Prostate gland (tissue), 2 donors: ENCODE results near the gene PRPSAP2. TPM values are rescaled to one million over a fixed set of nuclear protein-coding genes. Genes with fewer than 3 reads are reported as not detected.
A peak's percentile ranks its signal among the peaks of the same experiment; 100 is the strongest.

Experiments
- DNase-seq: peaks from one replicate; pipeline ENCODE4 v3.0.0-alpha.2; 2019; ENCODE audit warnings: low spot score
- H3K27ac ChIP-seq, 2 donors: fragments of 200-600 bp; sonication (generic); 2 replicates each; pipeline ENCODE4 v1.5.1; 2017 to 2019
- H3K27me3 ChIP-seq: fragments of 200-600 bp; sonication (generic); replicated peaks from 2 replicates; pipeline ENCODE4 v1.5.1; 2019; ENCODE audit not compliant: insufficient read depth
- H3K36me3 ChIP-seq, 2 donors: fragments of 200-600 bp; sonication (generic); 1 replicate in 1 of 2; 2 replicates in 1 of 2; pipeline versions ENCODE4 v1.5.1 to v1.8.1; 2017 to 2019
- H3K4me1 ChIP-seq: fragments of 200-600 bp; sonication (generic); replicated peaks from 2 replicates; pipeline ENCODE4 v1.5.1; 2019
- H3K4me3 ChIP-seq, 2 donors: fragments of 200-600 bp; sonication (generic); 2 replicates each; pipeline ENCODE4 v1.5.1; 2017 to 2019
- H3K9me3 ChIP-seq: fragments of 200-600 bp; sonication (generic); 2 replicates; pipeline ENCODE4 v1.5.1; 2017
- CTCF ChIP-seq, 4 experiments: fragments of 200-600 bp in 2 of 4; fragments of 450-650 bp in 2 of 4; sonication (generic) in 2 of 4; IDR thresholded peaks; 1 replicate in 3 of 4; 2 replicates in 1 of 4; pipeline ENCODE4 v1.5.1; 2016 to 2019; ENCODE audit warnings: antibody characterized with exemption in 4 of 4, mild to moderate bottlenecking in 2 of 4, moderate library complexity in 2 of 4
- POLR2A ChIP-seq: fragments of 450-650 bp; IDR thresholded peaks from one replicate; pipeline ENCODE4 v1.6.1; 2016; ENCODE audit warnings: antibody characterized with exemption, mild to moderate bottlenecking
- POLR2AphosphoS5 ChIP-seq: sonication (generic); formaldehyde crosslinking; IDR thresholded peaks from one replicate; pipeline ENCODE4 v1.6.1; 2017; ENCODE audit warnings: antibody characterized with exemption
- WGBS: methylation state at CpG from one replicate; pipeline ENCODE4 v1.1.5; 2018; 5-methylcytosine and 5-hydroxymethylcytosine counted together
- intact Hi-C: fragments of 100-400 bp; cut with DNase I; formaldehyde crosslinking; loops from one replicate; pipeline ENCODE4 v1.14.2; 2022
- total RNA-seq, 2 donors: library from RNA; depleted of rRNA; stranded (reverse); fragments of >200 nt; gene quantifications; one replicate each; pipeline ENCODE4 v1.1.0, GENCODE V29; 2016

PRPSAP2 gene
- total RNA-seq, 2 donors from 2014 or later: 30.6 to 35.0 TPM

- 71% methylated on average over 1 of the region's 1 CpG for WGBS
- intact Hi-C loops: no loop called here
Measured at GRCh38 chr17:18850679-18851078, 7.3 kb upstream of the PRPSAP2 start.

GRCh38 chr17:18851201-18851600 lies 6.7 kb upstream of the PRPSAP2 start:
- no peaks in the 10 kb centered on the region for H3K4me1 ChIP-seq
- H3K27ac ChIP-seq: no peak overlapping the region
- no peak for DNase-seq
- H3K9me3 ChIP-seq: no peaks in the 10 kb centered on the region
- no peak overlapping the region for H3K4me3 ChIP-seq
- H3K27me3 ChIP-seq: no peaks in the 10 kb centered on the region
- H3K36me3 ChIP-seq: no peaks in the 10 kb centered on the region
- intact Hi-C loops: no loop called here
- 57% methylated on average over 3 of the region's 3 CpGs for WGBS
- TF ChIP-seq POLR2AphosphoS5 (no peak), POLR2A (no peak), CTCF (IDR thresholded peaks at IDR 0.05) (no peak)

More at GRCh38 chr17:18850679-18851078, 7.3 kb upstream of the PRPSAP2 start:
- no peaks in the 10 kb centered on the region for H3K36me3 ChIP-seq
- H3K9me3 ChIP-seq: no peaks in the 10 kb centered on the region
- no peaks in the 10 kb centered on the region for H3K27me3 ChIP-seq
- TF ChIP-seq POLR2AphosphoS5: no peak
- TF ChIP-seq POLR2A: no peak
- TF ChIP-seq CTCF (IDR thresholded peaks at IDR 0.05): no peak
- H3K4me1 ChIP-seq: no peaks in the 10 kb centered on the region
- H3K27ac ChIP-seq: no peak overlapping the region
- DNase-seq: no peak
- H3K4me3 ChIP-seq: no peak overlapping the region

DNA sequence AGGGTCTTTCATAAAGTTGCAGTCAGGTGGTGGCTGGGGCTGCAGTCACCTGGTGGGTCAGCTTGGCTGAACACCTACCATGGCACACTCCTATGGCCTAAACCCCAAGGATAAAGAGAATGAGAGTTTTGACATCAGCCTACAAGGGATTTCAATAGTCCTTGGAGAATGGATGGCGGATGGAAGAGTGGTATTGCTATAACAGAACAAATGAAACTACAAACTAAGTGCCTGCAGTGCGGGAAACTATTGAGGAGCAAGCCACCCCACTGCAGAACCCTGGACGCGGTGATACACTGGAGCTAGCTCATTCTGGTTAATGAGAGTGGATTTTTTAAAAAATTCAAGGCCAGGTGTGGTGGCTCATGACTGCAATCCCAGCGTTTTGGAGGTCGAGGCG lies 3.0 kb upstream of the PRPSAP2 start:
- intact Hi-C loops: no loop called here
- H3K27ac ChIP-seq: no peak overlapping the region
- H3K4me3 ChIP-seq: no peak overlapping the region
- no peaks in the 10 kb centered on the region for H3K27me3 ChIP-seq
- H3K4me1 ChIP-seq: no peaks in the 10 kb centered on the region
- H3K36me3 ChIP-seq: no peaks in the 10 kb centered on the region
- no peak for TF ChIP-seq POLR2AphosphoS5
- no peak for TF ChIP-seq POLR2A
- TF ChIP-seq CTCF (IDR thresholded peaks at IDR 0.05): no peak
- WGBS: 85% methylated on average over 7 of the region's 7 CpGs
- no peak for DNase-seq
- H3K9me3 ChIP-seq: no peaks in the 10 kb centered on the region

DNA sequence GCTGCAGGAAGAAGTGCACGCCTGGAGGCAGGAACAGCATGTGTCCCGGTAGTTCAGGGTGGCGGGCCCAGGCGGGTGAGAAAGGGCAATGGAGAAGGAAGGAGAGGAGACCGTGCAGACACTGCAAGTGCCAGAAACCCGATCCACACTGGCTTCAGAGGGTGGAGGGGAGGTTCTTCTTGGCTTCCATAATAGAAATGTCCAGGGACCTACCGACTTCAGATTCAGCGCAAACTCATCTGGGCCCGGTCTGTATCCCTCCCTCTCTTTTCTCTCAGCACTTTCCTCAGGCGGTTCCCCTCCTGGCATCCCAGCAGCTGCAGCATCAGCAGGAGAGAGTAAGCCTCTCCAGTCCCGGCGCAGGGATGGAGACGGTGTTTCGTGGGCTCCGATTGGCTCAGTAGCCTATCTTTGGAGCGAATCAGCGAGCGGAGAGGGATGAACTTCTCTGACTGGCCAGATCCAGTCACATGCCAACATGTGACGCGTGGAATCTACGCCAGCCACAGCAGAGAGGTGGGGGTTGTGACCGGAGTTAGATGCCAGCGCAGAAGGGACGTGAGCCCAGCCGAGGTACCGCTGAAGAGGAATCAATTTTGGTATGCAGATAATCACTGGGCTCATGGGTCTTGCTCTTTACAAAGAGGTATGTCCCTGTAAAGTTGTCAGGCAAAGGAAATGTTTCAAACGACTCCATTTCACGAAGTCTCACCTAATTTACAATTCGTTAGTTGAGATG lies 1.9 kb upstream of the PRPSAP2 start:
- TF ChIP-seq POLR2AphosphoS5 (peak; percentile 99), POLR2A (peak; percentile 90), CTCF (IDR thresholded peaks at IDR 0.05) (peak in 2 of 4 experiments; percentile 8)
- no peaks in the 10 kb centered on the region for H3K4me1 ChIP-seq
- WGBS: under 1% methylated on average over 29 of the region's 29 CpGs
- H3K27me3 ChIP-seq: no peaks in the 10 kb centered on the region
- H3K27ac ChIP-seq: peak overlapping the region; percentile 66 to 77
- no peaks in the 10 kb centered on the region for H3K36me3 ChIP-seq
- no peaks in the 10 kb centered on the region for H3K9me3 ChIP-seq
- intact Hi-C loops: no loop called here
- H3K4me3 ChIP-seq: peak overlapping the region; percentile 29 to 44
- peak; percentile 95 for DNase-seq

DNA sequence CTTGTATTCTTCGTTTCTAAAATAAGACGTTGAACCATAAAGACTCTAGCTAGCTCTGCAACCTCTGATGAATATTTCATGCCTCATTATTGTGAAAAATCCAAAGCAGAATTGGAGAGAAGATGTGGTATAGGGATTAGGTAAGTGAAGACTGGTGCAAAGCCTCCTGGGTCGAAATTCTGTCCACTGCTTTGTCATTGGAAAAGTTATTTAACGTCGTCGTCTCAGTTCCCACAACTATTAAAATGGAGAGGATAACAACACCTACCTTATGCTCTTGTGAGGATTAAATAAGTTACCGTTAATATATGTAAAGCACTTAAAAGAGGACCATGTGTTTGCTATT lies 1.4 kb upstream of the PRPSAP2 start:
- H3K36me3 ChIP-seq: no peaks in the 10 kb centered on the region
- no peak for DNase-seq
- 5% methylated on average over 7 of the region's 7 CpGs for WGBS
- TF ChIP-seq POLR2AphosphoS5 (no peak), CTCF (IDR thresholded peaks at IDR 0.05) (no peak)
- no peaks in the 10 kb centered on the region for H3K27me3 ChIP-seq
- peak overlapping the region; percentile 29 to 44 for H3K4me3 ChIP-seq
- H3K4me1 ChIP-seq: no peaks in the 10 kb centered on the region
- intact Hi-C loops: no loop called here
- no peaks in the 10 kb centered on the region for H3K9me3 ChIP-seq
- H3K27ac ChIP-seq: peak overlapping the region; percentile 66 to 77
